Coronary artery (tissue), 2 donors: ENCODE results near the gene FES.

ENCODE experiments used
- DNase-seq: peaks from one replicate; pipeline ENCODE4 v3.0.0-alpha.2; 2017; ENCODE audit warnings: low spot score
- H3K27ac ChIP-seq, 2 donors: fragments of 200-600 bp; sonication (generic); one replicate each; pipeline ENCODE4 v1.5.1; 2016 to 2019
- H3K4me3 ChIP-seq: fragments of 200-600 bp; sonication (generic); 2 replicates; pipeline ENCODE4 v1.5.1; 2016; ENCODE audit warnings: mild to moderate bottlenecking, moderate library complexity
- TF ChIP-seq, protein P1 (sequence below): fragments of 200-600 bp; sonication (generic); IDR thresholded peaks from one replicate; pipeline ENCODE4 v1.5.1; 2019; ENCODE audit warnings: antibody characterized with exemption

FES gene

DNA sequence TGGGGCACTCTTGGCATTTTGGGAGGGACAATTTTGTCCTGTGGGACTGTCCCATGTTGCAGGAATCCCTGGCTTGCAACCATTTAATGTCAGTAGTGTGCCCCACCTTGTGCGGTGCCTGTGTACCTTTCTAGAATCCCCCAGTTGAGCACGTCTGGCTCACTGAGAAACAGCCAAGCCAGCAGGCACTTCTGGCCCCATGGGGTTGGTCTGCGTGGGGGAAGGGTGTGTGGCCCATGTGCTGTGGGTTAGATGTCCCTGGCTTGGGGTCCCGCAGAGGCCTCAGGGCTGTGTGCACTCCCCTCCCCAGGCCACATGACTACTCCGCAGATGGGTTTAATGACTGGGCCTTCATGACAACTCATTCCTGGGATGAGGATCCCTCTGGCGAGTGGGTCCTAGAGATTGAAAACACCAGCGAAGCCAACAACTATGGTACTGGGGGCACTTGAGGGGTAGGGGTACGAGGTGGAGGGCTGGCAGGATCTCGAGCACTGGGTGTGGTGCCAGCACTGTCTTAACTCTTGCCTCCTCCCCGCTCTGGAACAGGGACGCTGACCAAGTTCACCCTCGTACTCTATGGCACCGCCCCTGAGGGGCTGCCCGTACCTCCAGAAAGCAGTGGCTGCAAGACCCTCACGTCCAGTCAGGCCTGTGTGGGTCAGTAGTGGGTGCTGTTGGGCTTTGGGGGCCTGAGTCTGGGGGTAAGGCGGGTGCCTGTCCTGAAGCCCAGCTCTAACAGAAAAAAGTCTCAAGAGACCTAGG, 3.7 kb upstream of the FES start:
- Histone ChIP-seq H3K4me3 (no peak overlapping the region), H3K27ac (no peak overlapping the region)
- TF ChIP-seq, protein P1, sequence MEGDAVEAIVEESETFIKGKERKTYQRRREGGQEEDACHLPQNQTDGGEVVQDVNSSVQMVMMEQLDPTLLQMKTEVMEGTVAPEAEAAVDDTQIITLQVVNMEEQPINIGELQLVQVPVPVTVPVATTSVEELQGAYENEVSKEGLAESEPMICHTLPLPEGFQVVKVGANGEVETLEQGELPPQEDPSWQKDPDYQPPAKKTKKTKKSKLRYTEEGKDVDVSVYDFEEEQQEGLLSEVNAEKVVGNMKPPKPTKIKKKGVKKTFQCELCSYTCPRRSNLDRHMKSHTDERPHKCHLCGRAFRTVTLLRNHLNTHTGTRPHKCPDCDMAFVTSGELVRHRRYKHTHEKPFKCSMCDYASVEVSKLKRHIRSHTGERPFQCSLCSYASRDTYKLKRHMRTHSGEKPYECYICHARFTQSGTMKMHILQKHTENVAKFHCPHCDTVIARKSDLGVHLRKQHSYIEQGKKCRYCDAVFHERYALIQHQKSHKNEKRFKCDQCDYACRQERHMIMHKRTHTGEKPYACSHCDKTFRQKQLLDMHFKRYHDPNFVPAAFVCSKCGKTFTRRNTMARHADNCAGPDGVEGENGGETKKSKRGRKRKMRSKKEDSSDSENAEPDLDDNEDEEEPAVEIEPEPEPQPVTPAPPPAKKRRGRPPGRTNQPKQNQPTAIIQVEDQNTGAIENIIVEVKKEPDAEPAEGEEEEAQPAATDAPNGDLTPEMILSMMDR: no peak
- no peak for DNase-seq

DNA sequence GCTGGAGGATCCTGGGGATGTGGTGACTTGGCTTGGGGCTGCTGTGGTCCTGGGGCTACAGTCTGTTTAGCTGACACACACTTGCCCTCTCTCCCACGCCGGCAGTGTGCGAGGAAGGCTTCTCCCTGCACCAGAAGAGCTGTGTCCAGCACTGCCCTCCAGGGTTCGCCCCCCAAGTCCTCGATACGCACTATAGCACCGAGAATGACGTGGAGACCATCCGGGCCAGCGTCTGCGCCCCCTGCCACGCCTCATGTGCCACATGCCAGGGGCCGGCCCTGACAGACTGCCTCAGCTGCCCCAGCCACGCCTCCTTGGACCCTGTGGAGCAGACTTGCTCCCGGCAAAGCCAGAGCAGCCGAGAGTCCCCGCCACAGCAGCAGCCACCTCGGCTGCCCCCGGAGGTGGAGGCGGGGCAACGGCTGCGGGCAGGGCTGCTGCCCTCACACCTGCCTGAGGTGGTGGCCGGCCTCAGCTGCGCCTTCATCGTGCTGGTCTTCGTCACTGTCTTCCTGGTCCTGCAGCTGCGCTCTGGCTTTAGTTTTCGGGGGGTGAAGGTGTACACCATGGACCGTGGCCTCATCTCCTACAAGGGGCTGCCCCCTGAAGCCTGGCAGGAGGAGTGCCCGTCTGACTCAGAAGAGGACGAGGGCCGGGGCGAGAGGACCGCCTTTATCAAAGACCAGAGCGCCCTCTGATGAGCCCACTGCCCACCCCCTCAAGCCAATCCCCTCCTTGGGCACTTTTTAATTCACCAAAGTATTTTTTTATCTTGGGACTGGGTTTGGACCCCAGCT, 2.9 kb upstream of the FES start:
- no peak overlapping the region for H3K27ac ChIP-seq
- DNase-seq: no peak
- TF ChIP-seq, protein P1: no peak
- no peak overlapping the region for H3K4me3 ChIP-seq

DNA sequence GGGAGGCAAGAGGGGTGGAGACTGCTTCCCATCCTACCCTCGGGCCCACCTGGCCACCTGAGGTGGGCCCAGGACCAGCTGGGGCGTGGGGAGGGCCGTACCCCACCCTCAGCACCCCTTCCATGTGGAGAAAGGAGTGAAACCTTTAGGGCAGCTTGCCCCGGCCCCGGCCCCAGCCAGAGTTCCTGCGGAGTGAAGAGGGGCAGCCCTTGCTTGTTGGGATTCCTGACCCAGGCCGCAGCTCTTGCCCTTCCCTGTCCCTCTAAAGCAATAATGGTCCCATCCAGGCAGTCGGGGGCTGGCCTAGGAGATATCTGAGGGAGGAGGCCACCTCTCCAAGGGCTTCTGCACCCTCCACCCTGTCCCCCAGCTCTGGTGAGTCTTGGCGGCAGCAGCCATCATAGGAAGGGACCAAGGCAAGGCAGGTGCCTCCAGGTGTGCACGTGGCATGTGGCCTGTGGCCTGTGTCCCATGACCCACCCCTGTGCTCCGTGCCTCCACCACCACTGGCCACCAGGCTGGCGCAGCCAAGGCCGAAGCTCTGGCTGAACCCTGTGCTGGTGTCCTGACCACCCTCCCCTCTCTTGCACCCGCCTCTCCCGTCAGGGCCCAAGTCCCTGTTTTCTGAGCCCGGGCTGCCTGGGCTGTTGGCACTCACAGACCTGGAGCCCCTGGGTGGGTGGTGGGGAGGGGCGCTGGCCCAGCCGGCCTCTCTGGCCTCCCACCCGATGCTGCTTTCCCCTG, 2.2 kb upstream of the FES start:
- Histone ChIP-seq H3K4me3 (no peak overlapping the region), H3K27ac (peak overlapping the region in 1 of 2 donors; percentile 8)
- TF ChIP-seq, protein P1: no peak
- DNase-seq: no peak

DNA sequence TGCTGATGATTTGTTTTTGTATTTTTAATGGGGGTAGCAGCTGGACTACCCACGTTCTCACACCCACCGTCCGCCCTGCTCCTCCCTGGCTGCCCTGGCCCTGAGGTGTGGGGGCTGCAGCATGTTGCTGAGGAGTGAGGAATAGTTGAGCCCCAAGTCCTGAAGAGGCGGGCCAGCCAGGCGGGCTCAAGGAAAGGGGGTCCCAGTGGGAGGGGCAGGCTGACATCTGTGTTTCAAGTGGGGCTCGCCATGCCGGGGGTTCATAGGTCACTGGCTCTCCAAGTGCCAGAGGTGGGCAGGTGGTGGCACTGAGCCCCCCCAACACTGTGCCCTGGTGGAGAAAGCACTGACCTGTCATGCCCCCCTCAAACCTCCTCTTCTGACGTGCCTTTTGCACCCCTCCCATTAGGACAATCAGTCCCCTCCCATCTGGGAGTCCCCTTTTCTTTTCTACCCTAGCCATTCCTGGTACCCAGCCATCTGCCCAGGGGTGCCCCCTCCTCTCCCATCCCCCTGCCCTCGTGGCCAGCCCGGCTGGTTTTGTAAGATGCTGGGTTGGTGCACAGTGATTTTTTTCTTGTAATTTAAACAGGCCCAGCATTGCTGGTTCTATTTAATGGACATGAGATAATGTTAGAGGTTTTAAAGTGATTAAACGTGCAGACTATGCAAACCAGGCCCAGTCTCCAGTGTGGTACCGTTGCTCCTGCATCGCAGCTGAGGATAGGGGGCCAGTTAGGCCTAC, 1.4 kb upstream of the FES start:
- peak overlapping the region; percentile 82 for H3K4me3 ChIP-seq
- no peak for DNase-seq
- peak overlapping the region; percentile 82 to 99 for H3K27ac ChIP-seq
- TF ChIP-seq, protein P1: no peak

DNA sequence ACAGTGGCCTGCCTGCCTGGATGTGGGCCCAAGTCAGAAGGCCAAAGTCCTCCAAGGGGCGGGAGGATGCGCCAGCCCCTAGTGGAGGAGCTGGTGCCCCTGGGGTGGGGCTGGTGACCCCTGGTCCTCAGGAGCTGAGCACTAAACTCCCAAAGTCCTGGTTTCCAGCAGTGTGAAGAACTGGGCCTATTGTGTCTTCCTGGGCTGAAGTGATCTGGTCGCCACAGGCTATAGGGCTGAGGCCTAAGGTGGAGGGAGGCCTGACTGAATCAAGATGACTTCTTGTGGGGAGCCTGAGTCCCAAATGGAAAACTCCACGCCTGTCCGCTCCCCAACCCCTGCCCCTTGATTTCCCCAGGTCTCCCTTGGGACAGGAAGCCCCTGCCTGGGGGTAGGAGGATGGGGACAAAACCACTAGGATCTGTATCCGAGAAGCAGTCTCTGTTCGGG, 753 bp upstream of the FES start:
- H3K4me3 ChIP-seq: peak overlapping the region; percentile 82
- peak overlapping the region; percentile 82 to 99 for H3K27ac ChIP-seq
- no peak for DNase-seq
- TF ChIP-seq, protein P1: no peak

DNA sequence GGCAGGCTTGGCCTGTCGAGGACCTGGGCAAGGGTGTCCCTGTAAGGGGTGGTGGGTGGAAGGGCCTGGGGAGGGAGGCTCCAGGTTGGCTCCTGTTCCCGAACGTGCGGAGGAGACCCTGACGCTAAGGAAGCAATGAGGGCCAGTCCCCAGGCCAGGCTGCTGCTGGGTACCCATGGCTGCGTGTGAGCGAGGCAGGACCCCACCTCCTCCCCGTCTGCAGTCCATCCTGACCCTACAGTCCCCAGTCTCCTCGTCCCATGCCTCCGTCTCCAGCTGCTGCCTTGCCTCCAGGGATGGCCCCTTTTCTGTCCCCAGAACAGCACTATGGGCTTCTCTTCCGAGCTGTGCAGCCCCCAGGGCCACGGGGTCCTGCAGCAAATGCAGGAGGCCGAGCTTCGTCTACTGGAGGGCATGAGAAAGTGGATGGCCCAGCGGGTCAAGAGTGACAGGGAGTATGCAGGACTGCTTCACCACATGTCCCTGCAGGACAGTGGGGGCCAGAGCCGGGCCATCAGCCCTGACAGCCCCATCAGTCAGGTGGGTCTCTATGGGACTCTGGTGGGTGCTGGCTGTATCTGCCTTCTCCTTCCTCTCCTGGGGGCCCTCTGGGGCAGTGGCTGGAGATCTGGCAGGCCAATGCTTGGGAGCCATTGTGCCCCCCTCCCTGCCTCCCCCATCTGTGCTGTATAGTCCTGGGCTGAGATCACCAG, 571 bp downstream of the FES start:
- Histone ChIP-seq H3K27ac (peak overlapping the region; percentile 82 to 99), H3K4me3 (peak overlapping the region; percentile 82)
- TF ChIP-seq, protein P1: no peak
- no peak for DNase-seq
